Measurements from ENCODE around the gene CARM1.
"Not testable (repeated sequence)": the region's sequence is repeated elsewhere in the genome, so short reads cannot be mapped to it uniquely, and the experiment has no call there.

The CARM1 gene

DNA sequence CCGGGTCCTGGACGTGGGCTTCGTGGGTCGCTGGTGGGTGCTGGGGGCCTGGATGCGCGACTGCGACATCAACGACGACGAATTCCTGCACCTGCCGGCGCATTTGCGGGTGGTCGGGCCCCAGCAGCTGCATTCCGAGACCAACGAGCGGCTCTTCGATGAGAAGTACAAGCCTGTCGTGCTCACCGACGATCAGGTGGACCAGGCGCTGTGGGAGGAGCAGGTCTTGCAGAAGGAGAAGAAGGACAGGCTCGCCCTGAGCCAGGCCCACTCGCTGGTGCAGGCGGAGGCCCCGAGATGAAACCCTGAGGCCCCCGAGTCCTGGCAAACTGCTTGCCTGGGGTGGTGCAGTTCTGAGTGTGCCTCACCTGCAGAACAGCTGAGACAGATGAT is 58.0 kb downstream of the CARM1 start:
- DNase-seq (ENCODE audit: low spot score), result no peak

DNA sequence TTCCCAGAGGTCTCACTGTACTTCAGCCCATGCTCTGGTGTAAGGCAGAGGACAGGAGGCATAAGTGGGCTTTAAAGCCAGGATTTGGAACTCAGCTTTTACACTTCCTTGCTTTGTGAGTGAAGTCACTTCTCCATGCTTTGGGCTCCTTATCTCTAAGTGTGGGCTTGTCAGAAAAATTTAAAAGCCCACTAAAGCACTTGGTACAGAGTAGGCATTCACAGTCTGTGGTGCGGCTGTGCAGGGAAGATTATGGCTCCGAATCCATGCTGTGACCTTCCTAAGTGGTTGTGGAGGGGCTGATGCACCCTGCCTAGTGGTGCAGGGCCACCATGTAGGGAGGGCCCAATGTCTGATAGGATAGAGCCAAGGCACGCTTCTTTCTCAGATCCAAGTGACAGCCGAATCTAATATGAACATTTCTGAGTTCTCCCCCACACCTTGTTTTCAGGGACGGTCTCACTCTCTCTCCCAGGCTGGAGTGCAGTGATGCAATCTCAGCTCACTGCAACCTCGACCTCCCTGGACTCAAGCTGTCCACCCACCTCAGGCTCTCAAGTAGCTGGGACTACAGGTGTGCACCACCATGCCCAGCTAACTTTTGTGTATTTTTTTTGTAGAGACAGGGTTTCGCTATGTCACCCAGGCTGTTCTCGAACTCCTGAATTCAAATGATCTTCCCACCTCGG is 64.2 kb downstream of the CARM1 start:
- DNase-seq (ENCODE audit: low spot score), result no peak

DNA sequence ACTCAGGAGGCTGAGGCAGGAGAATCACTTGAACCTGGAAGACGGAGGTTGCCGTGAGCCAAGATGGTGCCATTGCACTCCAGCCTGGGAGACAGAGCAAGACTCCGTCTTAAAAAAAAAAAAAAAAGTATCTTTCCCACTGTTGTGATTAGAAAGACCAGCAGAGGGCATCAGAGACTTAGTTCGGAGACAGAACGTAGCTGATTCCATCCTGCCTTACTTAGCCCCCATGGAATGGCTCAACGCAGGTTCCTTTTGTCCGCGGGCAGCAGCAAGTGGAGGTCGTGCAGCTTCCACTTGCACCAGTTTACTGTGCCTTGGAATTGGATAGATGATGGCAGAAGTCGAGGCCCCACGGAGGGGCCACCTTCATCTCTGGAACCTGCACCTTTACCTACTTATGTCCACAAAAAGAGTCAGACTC is 65.3 kb downstream of the CARM1 start:
- DNase-seq (ENCODE audit: low spot score), result peak; percentile 83

DNA sequence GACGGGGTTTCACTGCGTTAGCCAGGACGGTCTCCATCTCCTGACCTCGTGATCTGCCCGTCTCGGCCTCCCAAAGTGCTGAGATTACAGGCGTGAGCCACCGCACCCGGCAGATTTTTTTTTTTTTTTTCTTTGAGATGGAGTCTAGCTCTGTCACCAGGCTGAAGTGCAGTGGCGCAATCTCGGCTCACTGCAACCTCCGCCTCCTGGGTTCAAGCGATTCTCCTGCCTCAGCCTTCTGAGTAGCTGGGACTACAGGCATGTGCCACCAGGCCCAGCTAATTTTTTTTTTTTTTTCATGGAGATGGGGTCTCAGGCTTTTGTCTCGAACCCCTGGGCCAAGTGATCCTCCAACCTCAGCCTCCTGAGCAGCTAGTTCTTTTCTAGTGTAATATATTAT is 70.3 kb downstream of the CARM1 start:
- not testable (repeated sequence) for DNase-seq (ENCODE audit: low spot score)

DNA sequence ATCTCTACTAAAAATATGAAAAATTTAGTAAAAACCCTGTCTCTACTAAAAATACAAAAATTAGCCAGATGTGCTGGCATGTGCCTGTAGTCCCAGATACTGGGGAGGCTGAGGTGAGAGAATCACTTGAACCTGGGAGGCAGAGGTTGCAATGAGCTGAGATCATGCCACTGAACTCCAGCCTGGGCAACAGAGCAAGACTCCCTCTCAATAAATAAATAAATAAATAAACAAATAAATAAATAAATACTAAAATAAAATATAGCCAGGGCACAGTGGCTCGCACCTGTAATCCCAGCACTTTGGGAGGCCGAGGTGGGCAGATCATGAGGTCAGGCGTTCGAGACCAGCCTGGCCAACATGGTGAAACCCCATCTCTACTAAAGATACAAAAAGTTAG is 72.1 kb downstream of the CARM1 start:
- DNase-seq (ENCODE audit: low spot score), result not testable (repeated sequence)

DNA sequence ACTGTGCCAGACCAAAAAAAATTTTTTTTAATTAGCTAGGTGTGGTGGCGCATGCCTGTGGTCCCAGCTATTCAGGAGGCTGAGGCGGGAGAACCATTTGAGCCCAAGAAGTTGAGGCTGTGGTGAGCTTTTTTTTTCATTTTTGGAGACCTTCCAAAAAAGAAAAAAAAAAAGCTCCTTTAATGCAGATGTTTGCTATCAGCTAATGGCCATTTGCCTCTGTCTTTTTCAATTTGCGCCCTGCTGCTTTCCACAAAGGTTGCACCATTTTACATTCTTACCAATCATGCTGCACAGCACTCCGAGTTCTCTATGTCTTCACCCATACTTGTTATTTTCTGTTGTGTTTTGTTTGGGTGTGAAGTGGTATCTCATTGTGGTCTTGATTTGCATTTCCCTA is 73.9 kb downstream of the CARM1 start:
- no peak for DNase-seq (ENCODE audit: low spot score)

DNA sequence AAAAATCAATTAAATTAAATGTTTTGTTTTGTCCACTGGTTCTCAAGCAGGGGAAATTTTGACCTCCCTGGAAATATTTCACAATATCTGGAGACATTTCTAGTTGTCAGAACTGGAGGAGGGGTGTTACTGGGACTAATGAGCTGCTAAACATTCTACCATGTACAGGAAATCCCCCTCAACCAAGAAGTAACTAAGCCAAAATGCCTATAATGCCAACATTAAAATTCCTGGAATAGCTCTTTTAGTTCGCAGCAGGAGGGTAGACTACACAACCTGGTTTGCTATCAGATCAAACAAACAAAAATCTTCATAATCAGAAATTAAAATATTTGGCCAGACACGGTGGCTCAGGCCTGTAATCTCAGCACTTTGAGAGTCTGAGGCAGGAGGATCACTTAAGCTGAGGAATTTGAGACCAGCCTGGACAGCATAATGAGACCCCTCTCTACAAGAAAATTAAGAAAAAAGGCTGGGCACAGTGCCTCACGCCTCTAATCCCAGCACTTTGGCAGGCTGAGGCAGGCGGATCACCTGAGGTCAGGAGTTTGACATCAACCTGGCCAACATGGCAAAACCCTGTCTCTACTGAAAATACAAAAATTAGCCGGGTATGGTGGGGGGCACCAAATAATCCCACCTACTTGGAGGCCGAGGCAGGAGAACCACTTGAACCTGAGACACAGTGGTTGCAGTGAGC is 75.8 kb downstream of the CARM1 start:
- peak; percentile 27 for DNase-seq (ENCODE audit: low spot score)

DNA sequence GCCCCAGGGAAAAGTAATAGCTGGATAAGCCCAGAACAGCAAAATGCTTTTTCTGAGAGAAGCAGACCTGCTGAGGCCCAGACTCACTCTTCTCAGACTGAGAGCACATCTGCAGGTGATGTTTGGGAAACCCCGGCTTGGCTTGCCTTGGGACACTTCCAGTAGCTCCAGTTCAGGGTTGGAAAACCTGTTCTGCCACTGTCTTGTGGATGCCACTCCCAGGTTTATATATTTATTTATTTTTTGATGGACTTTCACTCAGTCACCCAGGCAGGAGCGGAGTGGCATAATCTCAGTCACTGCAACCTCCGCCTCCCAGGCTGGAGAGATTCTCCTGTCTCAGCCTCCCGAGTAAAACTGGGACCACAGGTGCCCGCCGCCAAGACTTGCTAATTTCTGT is 81.5 kb downstream of the CARM1 start:
- no peak for DNase-seq (ENCODE audit: low spot score)

DNA sequence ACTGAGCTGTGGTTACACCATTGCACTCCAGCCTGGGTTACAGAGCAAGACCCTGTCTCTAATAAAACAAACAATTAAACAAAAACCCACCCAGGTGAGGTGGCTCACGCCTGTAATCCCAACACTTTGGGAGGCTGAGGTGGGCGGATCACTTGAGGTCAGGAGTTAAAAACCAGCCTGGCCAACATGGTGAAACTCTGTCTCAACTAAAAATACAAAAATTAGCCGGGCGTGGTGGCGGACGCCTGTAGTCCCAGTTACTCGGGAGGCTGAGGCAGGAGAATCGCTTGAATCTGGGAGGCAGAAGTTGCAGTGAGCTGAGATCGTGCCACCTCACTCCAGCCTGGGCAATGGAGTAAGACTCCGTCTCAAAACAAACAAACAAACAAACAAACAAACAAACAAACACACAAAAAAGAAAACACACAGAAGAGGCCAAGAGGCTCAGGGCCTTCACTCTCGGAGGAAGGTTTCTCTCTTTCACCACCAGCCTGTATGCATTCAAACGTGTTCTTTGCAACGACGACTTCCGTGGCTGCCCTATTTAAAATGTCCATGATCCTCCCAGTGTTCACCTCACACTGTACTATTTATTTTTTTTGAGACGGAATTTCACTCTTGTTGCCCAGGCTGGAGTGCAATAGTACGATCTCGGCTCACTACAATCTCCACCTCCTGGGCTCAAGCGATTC is 88.1 kb downstream of the CARM1 start:
- not testable (repeated sequence) for DNase-seq (ENCODE audit: low spot score)

DNA sequence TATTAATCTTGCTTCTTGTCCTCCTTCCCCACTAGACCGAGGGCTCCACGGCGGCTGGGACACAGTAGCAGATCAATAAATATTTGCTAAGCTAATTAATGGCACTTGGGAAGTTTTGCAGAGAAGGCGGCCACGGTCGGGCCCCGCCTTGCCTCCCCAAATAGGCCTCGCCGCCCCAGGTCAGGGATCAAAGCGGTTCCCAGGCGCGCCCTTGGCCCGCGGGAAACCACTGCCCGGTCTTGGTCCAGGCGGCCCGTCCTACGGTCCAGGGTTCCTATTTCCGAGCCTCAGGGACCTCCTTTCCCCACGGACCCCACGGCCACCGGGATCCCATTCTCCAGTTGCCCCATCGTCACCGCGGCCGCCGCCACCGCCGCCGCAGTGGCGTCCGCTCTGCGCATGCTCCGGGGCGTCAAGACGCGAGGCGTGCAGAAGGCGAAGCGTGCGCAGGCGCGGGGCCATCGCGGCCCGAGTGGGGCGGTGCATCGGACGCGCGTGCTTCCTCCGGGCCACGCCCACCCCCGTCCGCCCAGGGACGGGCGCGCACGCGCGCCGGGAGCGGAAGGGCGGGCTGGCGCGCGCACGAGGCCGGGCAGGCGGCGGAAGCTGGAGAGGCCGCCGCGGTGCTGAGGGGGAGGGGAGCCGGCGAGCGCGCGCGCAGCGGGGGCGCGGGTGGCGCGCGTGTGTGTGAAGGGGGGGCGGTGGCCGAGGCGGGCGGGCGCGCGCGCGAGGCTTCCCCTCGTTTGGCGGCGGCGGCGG is 89.1 kb downstream of the CARM1 start, which contains the start of gene SMARCA4:
TSS of gene SMARCA4 (plus strand) at position 717 of the 759 bp plus-strand sequence. CDS start 23,122 bp downstream, outside the sequence.
- DNase-seq (ENCODE audit: low spot score), result peak; percentile 100

DNA sequence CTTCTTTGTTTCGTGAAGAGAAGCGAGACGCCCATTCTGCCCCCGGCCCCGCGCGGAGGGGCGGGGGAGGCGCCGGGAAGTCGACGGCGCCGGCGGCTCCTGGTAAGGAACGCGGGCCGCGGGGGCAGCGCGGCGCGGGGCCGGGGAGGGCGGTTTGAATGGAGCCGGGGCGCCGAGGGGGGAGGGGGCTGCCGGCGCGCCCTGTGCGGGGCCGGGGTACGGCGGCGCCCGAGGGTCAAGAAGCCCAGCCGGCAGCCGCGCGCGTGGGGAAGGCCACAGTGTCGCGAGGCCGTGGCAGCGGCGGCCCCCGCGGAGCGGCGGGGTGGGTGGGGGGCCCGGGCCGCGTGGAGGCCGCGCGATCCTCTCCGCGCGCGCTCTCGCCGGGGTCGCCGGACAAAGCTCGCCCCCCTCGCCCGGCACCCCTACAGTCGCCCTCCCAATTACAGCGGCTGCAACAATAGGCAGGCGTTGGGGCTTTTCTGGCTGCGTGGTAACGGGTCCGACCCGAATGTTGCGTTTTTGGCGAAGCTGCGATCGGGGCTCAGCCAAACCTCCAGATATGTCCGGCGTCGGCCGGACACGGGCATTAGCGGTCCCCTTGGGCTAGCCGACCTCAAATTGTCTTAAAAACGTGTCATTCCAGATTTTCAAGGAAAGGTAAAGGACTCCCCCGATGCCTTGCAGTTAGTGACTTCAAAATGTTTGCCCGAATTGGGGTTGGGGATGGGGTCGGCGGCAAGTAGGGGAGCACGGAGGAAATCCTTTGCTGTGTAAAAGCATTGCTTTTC is 89.9 kb downstream of the CARM1 start:
- no peak for DNase-seq (ENCODE audit: low spot score)

DNA sequence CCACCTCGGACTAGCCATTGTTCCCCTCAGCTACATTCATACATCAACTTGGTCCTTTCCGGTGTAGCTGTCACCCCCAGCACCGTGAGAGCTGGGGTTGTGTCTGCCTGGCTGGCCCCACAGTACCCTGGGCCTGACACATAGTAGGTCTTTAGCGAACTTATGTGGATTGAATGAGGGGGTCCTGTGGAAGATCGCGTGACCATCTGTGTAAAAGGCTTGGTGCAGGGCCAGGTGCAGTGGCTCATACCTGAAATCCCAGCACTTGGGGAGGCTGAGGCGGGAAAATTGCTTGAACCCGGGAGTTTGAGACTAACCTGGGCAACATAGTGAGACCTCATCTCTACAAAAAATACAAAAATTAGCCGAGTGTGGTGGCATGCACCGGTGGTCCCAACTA is 91.5 kb downstream of the CARM1 start:
- DNase-seq (ENCODE audit: low spot score), result no peak

DNA sequence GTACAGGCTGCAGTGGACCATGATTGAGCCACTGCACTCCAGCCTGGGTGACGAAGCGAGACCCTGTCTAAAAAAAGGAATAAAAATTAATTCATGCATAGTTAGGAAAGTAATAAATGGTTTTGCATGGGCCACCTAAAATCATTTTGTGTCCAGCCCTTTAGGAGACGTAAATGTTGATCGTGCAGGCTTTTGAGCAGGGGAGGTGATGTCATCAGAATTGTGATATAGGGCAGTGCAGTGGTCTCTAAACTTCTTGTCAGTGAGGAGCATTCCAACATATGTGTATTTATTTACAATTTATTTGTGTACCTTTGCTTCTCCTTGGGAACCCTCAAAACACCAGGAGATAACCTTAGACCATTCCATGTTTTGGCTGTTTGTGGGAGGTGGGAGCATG is 92.5 kb downstream of the CARM1 start:
- no peak for DNase-seq (ENCODE audit: low spot score)

DNA sequence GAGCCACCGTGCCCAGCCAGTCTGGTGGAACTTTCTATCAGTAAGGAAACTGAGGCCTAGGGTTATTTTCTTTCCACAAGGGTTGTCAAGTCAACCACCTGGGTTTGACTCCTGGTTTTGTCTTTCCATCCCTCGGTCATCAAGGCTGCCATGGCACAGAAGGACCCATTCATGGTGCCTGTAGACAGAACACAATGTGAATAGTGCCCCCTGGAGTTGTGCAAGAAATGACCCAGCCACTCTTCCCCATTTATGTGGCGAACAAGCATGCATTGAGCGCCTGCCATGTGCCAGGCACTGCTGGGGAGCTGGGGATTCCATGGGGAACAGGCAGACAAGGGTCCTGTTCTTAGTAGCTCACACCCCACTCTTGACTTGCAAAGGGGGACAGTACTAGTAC is 93.5 kb downstream of the CARM1 start:
- no peak for DNase-seq (ENCODE audit: low spot score)

DNA sequence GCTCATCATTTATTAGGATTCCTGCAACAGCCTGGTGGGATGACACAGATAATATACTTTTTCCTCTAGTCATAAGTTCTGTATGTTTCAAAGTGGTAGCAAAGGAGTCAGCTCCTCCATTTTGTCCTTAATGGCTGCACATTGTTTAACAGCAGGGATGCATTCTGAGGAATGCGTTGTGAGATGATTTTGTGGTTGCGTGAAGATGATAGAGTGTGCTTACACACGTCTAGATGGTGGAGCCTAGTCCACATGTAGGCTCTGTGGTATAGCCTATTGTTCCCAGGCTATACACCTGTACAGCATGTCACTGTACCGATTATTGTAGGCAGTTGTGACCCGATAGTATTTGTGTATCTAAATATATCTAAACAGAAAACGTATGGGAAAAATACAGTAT is 94.0 kb downstream of the CARM1 start:
- DNase-seq (ENCODE audit: low spot score), result no peak

DNA sequence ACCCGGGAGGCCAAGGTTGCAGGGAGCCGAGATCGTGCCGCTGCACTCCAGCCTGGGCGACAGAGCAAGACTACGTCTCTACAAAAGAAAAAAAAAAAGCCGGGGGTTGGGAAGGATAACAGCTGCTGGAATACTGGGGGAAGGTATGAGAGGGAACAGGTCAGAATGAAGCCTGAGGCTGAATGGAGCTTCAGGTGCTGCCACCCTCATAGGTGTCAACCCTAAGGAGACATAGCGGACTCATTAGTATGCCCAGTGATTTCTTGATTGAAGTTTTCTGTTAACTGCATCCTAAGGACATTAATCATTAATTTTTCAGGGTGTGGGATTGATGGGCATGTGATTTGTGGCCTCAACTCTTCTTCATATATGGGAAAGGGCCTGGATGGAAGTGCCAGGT is 95.5 kb downstream of the CARM1 start:
- no peak for DNase-seq (ENCODE audit: low spot score)

DNA sequence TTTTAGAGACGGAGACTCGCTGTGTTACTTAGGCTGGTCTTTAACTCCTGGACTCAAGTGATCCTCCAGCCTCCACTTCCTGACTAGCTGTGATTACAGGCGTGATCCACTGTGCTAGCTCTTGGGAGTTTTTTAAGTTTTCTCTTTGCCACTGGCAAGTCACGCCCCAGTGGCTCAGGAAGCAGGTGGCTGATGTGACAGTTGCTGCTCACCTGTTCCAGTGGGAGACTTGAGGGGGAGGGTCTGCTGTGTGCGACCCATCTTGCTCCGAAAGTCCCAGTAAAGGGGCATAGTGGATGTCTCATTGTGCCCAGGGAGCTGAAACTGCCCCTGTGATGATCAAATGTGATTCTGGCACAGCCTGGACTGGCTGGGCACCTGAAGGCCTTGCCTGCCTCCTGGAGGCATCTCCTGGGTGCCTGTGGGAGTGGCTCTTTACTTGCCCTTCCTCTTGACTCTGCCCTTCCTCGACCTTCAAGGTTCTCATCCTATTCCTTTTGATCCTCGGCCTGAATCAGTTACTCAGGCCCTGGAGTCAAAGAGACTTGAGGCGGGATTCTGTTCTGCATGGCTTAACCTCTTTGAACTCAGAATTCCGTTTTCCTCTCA is 97.3 kb downstream of the CARM1 start:
- DNase-seq (ENCODE audit: low spot score), result no peak

DNA sequence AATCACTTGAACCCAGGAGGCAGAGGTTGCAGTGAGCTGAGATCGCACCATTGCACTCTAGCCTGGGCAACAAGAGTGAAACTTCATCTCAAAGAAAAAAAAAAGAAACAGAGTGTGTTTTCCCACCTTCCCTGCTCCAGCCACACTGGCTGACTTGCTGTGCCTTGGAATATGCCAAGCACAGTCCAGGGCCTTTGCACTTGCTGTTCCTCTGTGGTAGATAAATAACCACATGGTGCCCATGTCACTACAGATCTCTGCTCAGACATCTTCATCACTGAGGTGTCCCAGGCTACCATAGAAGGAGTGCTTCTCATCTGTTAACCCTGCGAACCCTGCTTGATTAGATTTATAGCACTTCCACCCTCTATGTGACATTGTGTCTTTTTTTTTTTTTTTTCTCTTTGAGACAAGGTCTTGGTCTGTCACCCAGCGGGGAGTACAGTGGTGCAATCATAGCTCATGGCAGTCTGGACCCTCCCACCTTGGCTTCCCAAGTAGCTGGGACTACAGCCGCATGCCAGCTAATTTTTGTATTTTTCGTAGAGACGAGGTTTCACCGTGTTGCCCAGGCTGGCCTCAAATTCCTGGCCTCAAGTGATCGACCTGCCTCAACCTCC is 99.9 kb downstream of the CARM1 start:
- no peak for DNase-seq (ENCODE audit: low spot score)
